GM21367 (cell line): ENCODE results near the gene BARX1.
"Not testable (repeated sequence)": the region's sequence is repeated elsewhere in the genome, so short reads cannot be mapped to it uniquely, and the experiment has no call there.

ENCODE experiments used
- ATAC-seq: cut with Tn5 transposase; IDR thresholded peaks from one replicate; pipeline ENCODE4 v1.9.1; 2021; ENCODE audit not compliant: unreplicated experiment

The BARX1 gene, protein sequence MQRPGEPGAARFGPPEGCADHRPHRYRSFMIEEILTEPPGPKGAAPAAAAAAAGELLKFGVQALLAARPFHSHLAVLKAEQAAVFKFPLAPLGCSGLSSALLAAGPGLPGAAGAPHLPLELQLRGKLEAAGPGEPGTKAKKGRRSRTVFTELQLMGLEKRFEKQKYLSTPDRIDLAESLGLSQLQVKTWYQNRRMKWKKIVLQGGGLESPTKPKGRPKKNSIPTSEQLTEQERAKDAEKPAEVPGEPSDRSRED

GRCh38 chr9:93955111-93955980 is at the start of gene BARX1:
Gene BARX1, minus strand, starts transcription at chr9:93955355. Its CDS starts 209 bp downstream, at chr9:93955146.
- ATAC-seq: no peak

DNA sequence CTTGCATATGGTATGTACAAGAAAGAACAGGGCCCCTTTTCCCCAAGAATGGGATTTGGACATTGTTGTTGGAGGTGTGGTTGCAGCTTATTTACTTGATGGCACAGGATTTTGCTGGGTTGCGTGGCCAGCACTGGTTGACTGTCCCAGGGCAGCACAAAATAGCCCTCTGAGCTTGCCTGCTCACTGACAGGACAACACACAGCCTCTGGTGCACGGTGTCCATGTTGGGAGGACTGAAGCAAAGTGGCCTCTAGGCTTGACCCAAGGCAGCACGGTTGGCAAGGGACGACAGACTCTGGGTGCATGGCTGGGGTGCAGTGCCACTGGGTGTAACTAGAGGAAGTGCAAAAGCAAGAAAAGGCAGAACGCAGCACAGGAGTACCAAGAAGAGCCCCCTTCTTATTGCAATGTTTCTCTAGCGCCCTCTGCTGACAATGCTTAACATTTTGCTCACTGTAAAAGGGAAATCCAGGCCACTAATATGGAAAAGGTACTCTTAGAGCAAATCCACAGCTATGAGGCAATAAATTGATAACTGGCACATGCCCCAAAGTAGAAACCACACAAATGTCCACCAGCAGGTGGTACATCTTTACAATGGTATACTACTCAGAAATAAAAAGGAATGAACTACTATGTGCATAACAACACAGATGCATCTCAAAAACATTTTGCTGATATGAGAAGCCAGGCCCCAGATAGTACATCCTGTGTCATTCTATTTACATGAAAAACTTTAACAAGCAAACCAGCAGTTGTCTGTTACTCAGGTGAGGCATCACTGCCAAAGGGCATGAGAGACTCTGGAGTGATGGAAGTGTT is 47.4 kb upstream of the BARX1 start:
- ATAC-seq: no peak

- no peak for ATAC-seq
Observed at GRCh38 chr9:93996863-93997262, 41.7 kb upstream of the BARX1 start.

- no peak for ATAC-seq
Observed at GRCh38 chr9:93996367-93996766, 41.2 kb upstream of the BARX1 start.

DNA sequence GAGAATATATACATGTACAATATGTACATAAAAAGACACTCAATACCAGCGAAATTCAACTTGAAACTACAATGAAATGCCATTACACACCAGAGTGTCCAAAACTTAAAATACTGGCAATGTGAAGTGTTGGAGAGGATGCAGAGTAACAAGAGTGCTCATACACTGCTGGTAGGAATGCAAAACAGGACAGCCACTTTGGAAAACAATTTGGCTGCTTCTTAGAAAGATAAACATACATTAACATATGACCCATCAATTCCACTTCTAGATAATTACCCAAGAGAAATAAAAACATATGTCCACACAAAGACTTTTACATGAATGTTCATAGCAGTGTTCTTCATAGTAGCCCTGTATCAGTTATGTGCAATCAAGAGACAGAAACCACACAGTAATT is 39.4 kb upstream of the BARX1 start:
- no peak for ATAC-seq

DNA sequence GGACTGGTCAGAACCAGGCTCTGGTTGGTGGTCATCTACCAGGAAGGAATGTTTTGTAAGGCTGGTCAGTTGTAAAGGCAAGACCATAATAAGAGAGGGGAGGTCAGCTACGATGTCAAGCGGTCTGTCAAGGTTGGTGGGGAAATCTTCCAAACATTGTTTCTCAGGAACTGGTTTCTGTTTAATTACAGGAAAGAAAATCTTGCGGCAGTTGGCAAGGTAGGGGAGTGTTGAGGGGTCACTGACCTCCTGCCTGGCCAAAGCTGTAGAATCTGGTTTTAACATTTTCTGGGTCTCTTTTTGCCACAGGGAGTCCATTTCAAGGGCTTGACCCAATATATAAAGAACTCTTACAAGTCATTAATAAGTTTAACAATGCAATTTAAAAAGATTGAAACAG is 39.0 kb upstream of the BARX1 start:
- ATAC-seq: no peak

- ATAC-seq: no peak
Observed at GRCh38 chr9:93992830-93993229, 37.7 kb upstream of the BARX1 start.

- no peak for ATAC-seq
Observed at GRCh38 chr9:93990448-93990847, 35.3 kb upstream of the BARX1 start.

- ATAC-seq: no peak
Observed at GRCh38 chr9:93988056-93988455, 32.9 kb upstream of the BARX1 start.

DNA sequence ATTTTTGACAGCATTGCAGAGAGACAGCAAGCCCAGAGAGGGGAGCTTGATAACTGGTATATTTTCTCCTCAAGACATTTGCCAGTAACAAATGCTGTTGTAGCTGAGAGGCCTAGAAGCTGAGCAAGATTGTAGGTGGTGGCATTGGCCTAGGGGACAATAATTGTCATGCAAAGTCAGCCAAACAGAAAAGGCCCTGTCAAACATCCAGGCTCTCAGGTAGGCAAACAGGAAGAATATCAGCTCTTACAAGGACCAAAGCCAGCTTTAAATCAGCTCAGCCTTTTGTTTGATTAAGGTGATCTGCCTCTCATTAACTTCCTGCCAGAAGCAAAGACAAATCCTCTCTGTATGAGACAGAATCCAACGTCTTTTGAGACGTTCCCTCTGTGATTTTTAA is 29.7 kb upstream of the BARX1 start:
- no peak for ATAC-seq

GRCh38 chr9:93983875-93984274 is 28.7 kb upstream of the BARX1 start:
- ATAC-seq: no peak

GRCh38 chr9:93979721-93980120 is 24.6 kb upstream of the BARX1 start:
- no peak for ATAC-seq

- ATAC-seq: no peak
Observed at GRCh38 chr9:93978551-93978950, 23.4 kb upstream of the BARX1 start.

DNA sequence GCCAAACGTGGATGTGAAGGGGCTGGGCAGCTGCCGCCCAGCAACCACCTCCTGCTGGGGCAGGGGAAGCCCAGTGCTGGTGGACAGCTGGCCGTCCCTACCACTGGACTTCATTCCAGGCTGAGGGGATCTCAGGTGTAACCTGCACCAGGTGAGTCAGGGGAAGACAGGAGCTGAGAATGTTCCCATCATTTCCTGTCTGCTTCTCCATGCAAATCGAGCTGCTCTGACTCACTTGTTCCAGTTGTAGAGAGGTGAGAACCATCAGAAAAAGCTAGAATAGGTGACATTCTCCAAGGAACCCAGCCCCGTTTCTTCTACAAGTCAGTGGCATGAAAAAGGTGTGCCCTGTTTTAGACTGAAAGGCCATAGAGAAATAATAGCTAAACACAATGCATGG is 21.8 kb upstream of the BARX1 start:
- no peak for ATAC-seq

DNA sequence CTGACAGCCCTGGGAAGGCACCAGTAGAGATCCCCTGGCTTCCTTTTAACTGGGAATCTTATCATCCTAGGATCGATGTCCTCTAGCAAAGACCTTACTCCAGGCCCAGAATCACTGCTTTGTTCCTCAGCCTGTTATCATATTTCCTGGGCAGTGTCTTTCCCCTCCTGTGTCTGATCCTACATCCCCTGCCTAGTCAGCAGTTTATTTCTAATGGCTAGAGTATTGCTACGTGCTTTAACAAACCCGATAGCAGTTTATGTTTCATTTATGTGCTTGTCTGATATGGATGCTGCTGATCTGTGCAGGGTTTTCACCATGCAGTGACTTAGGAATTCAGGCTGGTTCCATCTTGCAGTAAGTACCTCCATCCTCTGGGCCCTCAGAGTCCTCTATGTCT is 20.9 kb upstream of the BARX1 start:
- no peak for ATAC-seq

GRCh38 chr9:93975262-93975661 is 20.1 kb upstream of the BARX1 start:
- ATAC-seq: no peak

- no peak for ATAC-seq
Observed at GRCh38 chr9:93974151-93974550, 19.0 kb upstream of the BARX1 start.

DNA sequence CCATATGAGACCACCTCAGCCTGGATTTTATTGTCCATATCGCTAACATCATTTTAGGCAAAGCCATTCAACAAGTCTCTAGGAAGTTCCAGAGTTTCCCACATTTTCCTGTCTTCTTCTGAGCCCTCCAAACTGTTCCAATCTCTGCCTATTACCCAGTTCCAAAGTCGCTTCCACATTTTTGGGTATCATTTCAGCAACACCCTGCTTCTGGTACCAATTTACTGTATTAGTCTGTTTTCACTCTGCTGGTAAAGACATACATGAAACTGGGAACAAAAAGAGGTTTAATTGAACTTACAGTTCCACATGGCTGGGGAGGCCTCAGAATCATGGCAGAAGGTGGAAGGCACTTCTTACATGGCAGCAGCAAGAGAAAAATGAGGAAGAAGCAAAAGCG is 17.5 kb upstream of the BARX1 start:
- ATAC-seq: not testable (repeated sequence)

GRCh38 chr9:93969328-93969661 is 14.1 kb upstream of the BARX1 start:
- ATAC-seq: no peak

- no peak for ATAC-seq
Observed at GRCh38 chr9:93968451-93969327, 13.5 kb upstream of the BARX1 start.
